ENCODE data around the gene RASGRP2. TPM values are rescaled to one million over a fixed set of nuclear protein-coding genes. Genes with fewer than 3 reads are reported as not detected.

The RASGRP2 gene
- polyA plus RNA-seq, 1 donor (not counting 4 experiments of a cell fraction or from before 2014, with no cell fraction given) = 0.49 TPM

DNA sequence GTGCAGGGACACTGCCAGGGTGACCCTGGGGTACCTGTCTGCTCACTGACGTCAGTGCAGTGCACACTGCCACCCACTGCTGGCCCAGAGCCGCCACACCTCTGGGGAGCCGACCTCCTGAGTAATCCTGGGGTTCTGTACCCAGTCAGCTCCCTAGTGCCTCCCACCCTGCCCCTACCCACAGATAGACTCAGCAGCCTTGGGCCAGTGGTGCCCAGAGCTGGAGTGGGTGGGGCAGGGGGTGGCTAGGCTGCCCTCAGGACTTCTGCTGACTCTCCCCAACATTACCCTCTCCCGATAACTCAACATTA is 26.7 kb downstream of the RASGRP2 start:
- TF ChIP-seq EZH2 (IDR thresholded peaks at IDR 0.05; ENCODE audit: low read length) = no peak
- TF ChIP-seq, protein P1, sequence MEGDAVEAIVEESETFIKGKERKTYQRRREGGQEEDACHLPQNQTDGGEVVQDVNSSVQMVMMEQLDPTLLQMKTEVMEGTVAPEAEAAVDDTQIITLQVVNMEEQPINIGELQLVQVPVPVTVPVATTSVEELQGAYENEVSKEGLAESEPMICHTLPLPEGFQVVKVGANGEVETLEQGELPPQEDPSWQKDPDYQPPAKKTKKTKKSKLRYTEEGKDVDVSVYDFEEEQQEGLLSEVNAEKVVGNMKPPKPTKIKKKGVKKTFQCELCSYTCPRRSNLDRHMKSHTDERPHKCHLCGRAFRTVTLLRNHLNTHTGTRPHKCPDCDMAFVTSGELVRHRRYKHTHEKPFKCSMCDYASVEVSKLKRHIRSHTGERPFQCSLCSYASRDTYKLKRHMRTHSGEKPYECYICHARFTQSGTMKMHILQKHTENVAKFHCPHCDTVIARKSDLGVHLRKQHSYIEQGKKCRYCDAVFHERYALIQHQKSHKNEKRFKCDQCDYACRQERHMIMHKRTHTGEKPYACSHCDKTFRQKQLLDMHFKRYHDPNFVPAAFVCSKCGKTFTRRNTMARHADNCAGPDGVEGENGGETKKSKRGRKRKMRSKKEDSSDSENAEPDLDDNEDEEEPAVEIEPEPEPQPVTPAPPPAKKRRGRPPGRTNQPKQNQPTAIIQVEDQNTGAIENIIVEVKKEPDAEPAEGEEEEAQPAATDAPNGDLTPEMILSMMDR (optimal IDR thresholded peaks at IDR 0.05 in 1 of 3, IDR thresholded peaks at IDR 0.05 in 1 of 3, conservative IDR thresholded peaks at IDR 0.05 in 1 of 3; ENCODE audit: extremely low read depth in 1 of 3, insufficient read depth in 2 of 3, low read length in 3 of 3) = no peak
- no peak overlapping the region for H3K9ac ChIP-seq (ENCODE audit: control insufficient read depth, extremely low read depth, insufficient read depth, low read length)
- H3K36me3 ChIP-seq (ENCODE audit: control insufficient read depth in 2 of 2, extremely low read depth in 1 of 2, insufficient read depth in 2 of 2, low read length in 2 of 2) = no peaks in the 10 kb centered on the region
- no peak for DNase-seq (ENCODE audit: low read depth, low spot score)
- H3K27ac ChIP-seq (ENCODE audit: control insufficient read depth, insufficient read depth, low read length) = no peak overlapping the region
- H2AFZ ChIP-seq (ENCODE audit: control insufficient read depth, low read length) = no peak overlapping the region
- H4K20me1 ChIP-seq (ENCODE audit: control insufficient read depth, extremely low read depth, insufficient read depth, low read length) = no peaks in the 10 kb centered on the region
- no peak for FAIRE-seq
- dilution Hi-C loops (cut with MboI; ENCODE audit: extremely low pct_ligation_motif_present, low sequenced_read_pairs) = no loop called here
- no peaks in the 10 kb centered on the region for H3K9me3 ChIP-seq (ENCODE audit: control insufficient read depth, low read depth, low read length)
- no peaks in the 10 kb centered on the region for H3K4me1 ChIP-seq (ENCODE audit: control insufficient read depth, extremely low read depth, insufficient read depth, low read length)
- peaks cover 87% of the 10 kb centered on the region for H3K27me3 ChIP-seq (ENCODE audit: control insufficient read depth, extremely low read depth, insufficient read depth, low read length)
- no peaks in the 10 kb centered on the region for H3K79me2 ChIP-seq (ENCODE audit: control insufficient read depth, insufficient read depth, low read length)
- no peaks in the 10 kb centered on the region for H3K9me1 ChIP-seq (ENCODE audit: control insufficient read depth, extremely low read depth, insufficient read depth, low read length)
- H3K4me2 ChIP-seq (ENCODE audit: control insufficient read depth, extremely low read depth, insufficient read depth, low read depth, low read length) = no peak overlapping the region
- H3K4me3 ChIP-seq (ENCODE audit: control insufficient read depth in 2 of 3, extremely low read depth in 1 of 3, insufficient read depth in 2 of 3, low read depth in 1 of 3, low read length in 3 of 3) = no peak overlapping the region

DNA sequence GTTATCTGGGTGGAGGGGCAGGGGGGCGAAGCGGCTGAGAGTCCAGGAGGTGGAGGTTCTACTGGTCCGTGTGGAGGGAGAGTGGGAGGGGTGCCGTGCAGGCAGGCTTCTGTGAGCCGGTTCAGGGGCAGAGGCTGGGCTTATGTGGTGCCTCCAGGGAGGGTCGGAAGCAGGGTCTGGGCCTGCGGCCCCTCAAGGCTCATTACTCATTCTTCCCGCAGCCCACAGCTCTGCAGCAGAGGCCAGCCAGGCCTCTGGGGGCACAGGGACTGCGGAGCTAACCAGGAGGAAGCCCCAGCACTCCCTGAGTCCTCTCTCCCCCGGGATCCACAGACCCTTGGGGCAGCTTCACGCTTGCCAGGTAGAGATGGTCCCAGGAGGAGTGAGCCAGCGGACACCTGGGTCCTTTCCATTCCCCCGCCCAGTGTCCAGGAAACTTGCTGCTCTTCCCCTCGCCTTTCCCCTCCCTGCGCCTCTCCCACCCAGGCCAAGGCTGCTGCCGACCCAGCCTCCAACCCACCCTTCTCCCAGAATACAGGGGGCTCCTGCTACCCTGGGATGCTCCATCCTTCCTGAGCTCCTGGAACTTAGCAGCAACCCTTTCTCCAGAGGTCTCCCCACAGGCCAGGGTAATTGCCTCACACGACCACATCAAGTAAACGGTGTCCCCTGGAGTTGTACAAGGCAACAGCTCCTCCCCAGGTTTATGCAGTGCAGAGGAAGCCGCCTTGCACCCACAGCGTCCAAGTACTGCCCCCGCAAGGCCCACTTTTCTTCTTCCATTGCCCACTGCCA is 27.3 kb downstream of the RASGRP2 start:
- no peak overlapping the region for H3K4me2 ChIP-seq (ENCODE audit: control insufficient read depth, extremely low read depth, insufficient read depth, low read depth, low read length)
- H3K27me3 ChIP-seq (ENCODE audit: control insufficient read depth, extremely low read depth, insufficient read depth, low read length) = peaks cover 87% of the 10 kb centered on the region
- no peak for DNase-seq (ENCODE audit: low read depth, low spot score)
- TF ChIP-seq, protein P1 (optimal IDR thresholded peaks at IDR 0.05 in 1 of 3, IDR thresholded peaks at IDR 0.05 in 1 of 3, conservative IDR thresholded peaks at IDR 0.05 in 1 of 3; ENCODE audit: extremely low read depth in 1 of 3, insufficient read depth in 2 of 3, low read length in 3 of 3) = no peak
- TF ChIP-seq EZH2 (IDR thresholded peaks at IDR 0.05; ENCODE audit: low read length) = peak; percentile 18
- H3K4me3 ChIP-seq (ENCODE audit: control insufficient read depth in 2 of 3, extremely low read depth in 1 of 3, insufficient read depth in 2 of 3, low read depth in 1 of 3, low read length in 3 of 3) = no peak overlapping the region
- H3K9me3 ChIP-seq (ENCODE audit: control insufficient read depth, low read depth, low read length) = no peaks in the 10 kb centered on the region
- no peaks in the 10 kb centered on the region for H3K4me1 ChIP-seq (ENCODE audit: control insufficient read depth, extremely low read depth, insufficient read depth, low read length)
- H4K20me1 ChIP-seq (ENCODE audit: control insufficient read depth, extremely low read depth, insufficient read depth, low read length) = no peaks in the 10 kb centered on the region
- no peaks in the 10 kb centered on the region for H3K36me3 ChIP-seq (ENCODE audit: control insufficient read depth in 2 of 2, extremely low read depth in 1 of 2, insufficient read depth in 2 of 2, low read length in 2 of 2)
- FAIRE-seq = no peak
- no peak overlapping the region for H3K27ac ChIP-seq (ENCODE audit: control insufficient read depth, insufficient read depth, low read length)
- dilution Hi-C loops (cut with MboI; ENCODE audit: extremely low pct_ligation_motif_present, low sequenced_read_pairs) = no loop called here
- no peaks in the 10 kb centered on the region for H3K9me1 ChIP-seq (ENCODE audit: control insufficient read depth, extremely low read depth, insufficient read depth, low read length)
- H3K9ac ChIP-seq (ENCODE audit: control insufficient read depth, extremely low read depth, insufficient read depth, low read length) = no peak overlapping the region
- no peaks in the 10 kb centered on the region for H3K79me2 ChIP-seq (ENCODE audit: control insufficient read depth, insufficient read depth, low read length)
- H2AFZ ChIP-seq (ENCODE audit: control insufficient read depth, low read length) = no peak overlapping the region

All from keratinocyte (primary cell).